Ramos (cell line): ENCODE data around the gene CTSH.
"Not testable (repeated sequence)": the region's sequence is repeated elsewhere in the genome, so short reads cannot be mapped to it uniquely, and the experiment has no call there.

Experiments used
- in situ Hi-C: fragments of 300-500 bp; cut with MboI; formaldehyde crosslinking; loops from one replicate; pipeline ENCODE4 v1.14.3; 2022; ENCODE audit warnings: low sequenced_read_pairs; ENCODE audit not compliant: unreplicated experiment

Gene CTSH

DNA sequence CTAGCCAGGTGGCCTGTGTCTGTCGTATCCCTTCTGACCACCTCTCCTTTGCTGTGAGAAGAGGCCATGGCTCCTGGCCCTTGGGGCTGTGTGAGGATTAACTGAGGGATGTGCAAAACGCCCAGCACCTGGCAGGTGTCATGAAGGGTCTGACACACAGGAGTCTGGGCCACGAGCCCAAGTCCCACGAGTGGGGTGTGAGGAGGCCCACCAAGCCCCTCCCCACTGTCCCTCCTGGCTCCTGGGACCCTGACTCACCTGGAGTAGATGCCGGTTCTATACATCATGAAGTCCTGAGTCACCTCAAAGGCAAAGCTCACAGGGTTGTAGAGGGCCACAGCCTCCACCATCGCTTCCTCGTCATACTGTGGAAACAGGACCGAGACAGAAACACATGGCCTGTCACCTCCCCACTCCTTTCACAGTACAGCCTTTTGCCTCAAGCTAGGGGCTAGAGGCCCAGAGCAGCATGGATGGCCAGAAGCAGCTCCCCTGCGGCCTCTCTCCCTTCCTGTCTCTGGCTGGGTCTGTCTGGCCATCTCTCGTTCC is 19.7 kb downstream of the CTSH start:
- in situ Hi-C loops: no loop called here

- in situ Hi-C loops: no loop called here
Observed at GRCh38 chr15:78923480-78924360, 21.1 kb downstream of the CTSH start.

DNA sequence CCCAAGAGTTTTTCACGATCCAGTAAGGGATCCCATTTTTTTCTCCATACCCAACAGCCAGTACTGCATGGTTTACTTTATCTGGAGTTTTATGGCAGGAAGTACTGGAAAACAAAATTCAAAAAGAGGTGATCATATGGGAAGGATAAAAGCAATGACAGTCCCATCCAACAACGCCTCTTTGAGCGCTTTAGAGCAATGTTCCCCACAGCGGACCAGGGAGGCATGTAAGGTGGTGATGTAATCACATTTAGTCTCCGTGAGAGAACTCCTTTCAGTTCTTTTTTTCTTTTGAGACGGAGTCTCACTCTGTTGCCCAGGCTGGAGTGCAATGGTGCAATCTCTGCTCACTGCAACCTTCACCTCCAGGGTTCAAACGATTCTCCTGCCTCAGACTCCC is 21.8 kb downstream of the CTSH start:
- in situ Hi-C loops: no loop called here

GRCh38 chr15:78922527-78922926 is 22.3 kb downstream of the CTSH start:
- in situ Hi-C loops: no loop called here

- in situ Hi-C loops: no loop called here
Observed at GRCh38 chr15:78921940-78922339, 22.9 kb downstream of the CTSH start.

GRCh38 chr15:78921517-78921916 is 23.3 kb downstream of the CTSH start:
- in situ Hi-C loops: no loop called here

DNA sequence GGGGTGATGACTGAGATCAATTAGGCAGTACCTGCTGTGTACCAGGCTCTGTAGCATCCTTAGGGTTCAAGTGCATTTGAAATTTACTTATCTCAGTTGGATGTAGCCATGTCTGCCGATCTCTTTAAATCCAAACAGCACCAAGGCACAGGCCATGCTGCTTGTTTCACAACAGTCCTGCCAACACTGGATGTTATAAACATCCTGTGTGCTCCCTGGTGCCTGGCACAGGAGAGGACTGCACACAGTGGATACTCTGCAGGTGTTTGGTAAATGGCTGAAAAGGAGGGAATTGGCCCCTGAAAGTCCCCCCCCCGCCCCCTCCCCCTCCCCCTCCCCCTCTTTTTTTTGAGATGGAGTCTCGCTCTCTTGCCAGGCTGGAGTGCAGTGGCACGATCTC is 27.0 kb downstream of the CTSH start:
- in situ Hi-C loops: no loop called here

GRCh38 chr15:78916088-78916487 is 28.8 kb downstream of the CTSH start:
- in situ Hi-C loops: no loop called here

GRCh38 chr15:78915341-78916087 is 29.3 kb downstream of the CTSH start:
- in situ Hi-C loops: no loop called here

DNA sequence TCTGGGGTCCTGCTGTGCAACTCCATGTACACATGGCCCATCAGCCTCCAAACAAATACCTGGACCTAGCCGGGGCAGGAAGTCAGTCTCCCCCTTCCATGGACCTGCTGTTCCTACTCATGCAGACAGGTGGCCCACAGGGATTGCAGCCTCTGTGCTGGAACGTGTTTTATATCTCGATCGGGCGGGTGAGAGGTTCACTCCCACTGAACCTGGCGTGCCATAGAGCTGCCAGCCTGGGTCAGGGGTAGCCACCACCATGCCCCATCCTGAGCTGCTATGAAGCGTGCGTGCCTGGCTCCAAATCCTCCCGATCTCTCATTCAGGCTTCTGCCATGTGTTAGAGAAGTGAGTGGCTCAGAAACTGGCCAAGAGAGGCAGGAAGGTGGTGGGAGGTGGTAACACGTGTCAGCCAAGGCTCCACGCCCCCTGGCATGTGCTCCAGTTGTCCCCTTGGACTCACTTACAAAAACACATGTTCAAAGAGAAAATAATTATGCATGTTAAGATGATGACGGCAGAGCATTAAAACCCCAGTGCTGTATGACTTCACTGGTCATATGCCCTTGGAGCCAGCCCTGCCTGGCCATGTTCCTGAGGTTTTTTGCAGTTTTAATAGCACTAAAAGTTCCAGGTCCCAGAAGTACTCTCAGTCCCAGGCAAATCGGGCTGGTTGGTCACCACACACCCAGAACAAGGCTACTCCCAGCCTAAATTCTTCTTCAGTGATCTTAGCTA is 30.6 kb downstream of the CTSH start:
- in situ Hi-C loops: no loop called here

- in situ Hi-C loops: no loop called here
Observed at GRCh38 chr15:78913012-78913411, 31.8 kb downstream of the CTSH start.

DNA sequence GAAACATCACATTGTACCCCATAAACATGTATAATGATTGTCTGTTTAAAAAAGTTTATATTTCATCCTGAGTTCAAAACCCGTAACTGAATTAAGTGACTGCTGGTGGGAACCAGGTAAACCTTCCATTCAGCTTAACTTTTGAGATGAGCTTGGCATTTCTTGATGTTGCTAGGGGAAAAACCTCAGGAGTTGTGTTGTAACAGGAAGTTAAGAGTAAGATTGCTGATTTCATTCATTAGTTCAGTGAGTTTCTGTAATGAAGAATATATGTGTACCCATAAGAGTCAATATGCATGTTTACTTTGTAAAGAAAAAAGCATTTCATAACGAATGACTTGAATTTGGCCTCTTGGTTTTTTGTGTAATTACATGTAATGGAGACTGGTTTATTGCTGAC is 32.5 kb downstream of the CTSH start:
- in situ Hi-C loops: no loop called here

DNA sequence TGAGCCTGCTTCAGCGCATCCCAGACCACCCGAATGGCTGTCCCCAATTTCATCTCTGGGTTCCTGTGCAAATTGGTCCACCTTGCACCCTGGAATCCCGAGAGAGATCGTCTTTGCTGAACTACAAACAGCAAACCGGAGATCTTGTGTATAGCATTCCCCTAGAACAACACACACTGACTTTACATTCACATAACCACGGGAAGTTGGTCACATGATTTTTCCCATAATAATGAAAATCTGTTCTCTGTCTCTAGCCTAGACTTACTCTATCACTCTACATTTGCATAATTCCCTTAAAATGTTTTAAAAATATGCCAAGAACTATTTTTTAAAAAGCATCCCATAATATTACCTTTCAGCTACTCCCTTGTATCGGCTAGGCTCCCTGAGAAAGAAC is 34.6 kb downstream of the CTSH start:
- in situ Hi-C loops: no loop called here

DNA sequence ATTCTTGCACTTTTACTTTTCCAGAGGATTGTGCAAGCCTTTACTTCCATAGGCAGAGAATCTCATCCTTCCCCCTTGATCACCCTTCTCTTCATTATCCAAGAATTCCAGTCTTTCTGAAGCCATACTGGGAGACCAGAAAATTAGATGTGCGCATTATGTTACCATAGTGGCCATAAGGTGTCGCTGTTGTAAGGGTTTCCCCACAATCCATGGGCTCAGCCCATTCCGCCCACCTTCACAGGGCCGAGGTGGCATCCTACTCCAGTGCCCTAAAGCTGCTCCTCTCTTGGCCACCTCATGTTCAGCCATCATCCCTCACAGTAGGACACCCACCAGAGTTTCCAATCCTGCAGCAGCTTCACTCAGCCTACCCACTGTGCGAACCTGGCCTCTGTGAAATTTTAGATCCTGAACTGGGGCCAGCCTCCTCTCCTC is 35.0 kb downstream of the CTSH start:
- in situ Hi-C loops: no loop called here

DNA sequence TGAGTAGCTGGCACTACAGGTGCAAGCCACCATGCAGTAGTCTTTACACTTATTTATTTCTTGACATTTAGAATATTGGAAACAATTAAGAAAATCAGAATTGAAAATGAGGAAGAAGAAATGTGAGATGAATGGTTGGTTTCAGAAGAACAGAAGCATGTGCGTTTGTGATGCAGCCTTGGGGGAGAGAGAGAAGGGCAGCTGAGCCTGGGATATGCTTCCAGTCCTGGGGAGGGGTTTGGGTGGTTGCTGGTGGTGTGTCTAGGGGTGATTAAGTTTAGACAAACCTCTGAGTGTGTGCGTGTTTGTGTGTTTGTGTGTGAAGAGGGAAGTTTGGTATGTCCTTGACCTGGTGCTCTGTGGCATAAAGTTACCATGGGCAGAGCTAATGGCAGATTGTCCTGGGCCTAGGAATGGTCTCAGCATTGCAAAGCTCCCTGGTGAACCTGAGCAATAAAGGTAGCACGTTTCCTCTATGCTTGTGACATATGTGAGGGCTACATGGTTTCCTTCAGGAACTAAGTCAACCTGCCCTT is 35.6 kb downstream of the CTSH start:
- in situ Hi-C loops: no loop called here

- in situ Hi-C loops: no loop called here
Observed at GRCh38 chr15:78907577-78907976, 37.3 kb downstream of the CTSH start.

- in situ Hi-C loops: no loop called here
Observed at GRCh38 chr15:78906316-78906620, 38.6 kb downstream of the CTSH start.

GRCh38 chr15:78904599-78905358 is 40.1 kb downstream of the CTSH start:
- in situ Hi-C loops: no loop called here

DNA sequence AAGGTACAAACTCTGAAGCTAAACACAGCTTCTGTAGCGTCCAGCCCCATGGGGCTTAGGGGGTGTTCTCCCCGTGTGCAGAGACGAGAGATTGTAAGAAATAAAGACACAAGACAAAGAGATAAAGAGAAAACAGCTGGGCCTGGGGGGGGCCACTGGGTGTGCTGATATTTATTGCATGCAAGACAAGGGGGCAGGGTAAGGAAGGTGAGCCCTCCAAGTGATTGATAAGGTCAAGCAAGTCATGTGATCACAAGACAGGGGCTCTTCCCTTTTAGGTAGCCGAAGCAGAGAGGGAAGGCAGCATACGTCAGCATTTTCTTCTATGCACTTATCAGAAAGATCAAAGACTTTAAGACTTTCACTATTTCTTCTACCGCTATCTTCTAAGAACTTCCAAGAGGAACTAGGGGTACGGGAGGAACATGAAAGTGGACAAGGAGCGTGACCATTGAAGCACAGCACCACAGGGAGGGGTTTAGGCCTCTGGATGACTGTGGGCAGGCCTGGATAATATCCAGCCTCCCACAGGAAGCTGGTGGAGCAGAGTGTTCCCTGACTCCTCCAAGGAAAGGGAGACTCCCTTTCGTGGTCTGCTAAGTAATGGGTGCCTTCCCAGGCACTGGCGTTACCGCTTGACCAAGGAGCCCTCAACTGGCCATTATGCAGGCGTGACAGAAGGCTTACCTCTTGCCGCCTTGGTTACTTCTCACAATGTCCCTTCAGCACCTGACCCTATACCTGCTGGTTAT is 42.4 kb downstream of the CTSH start:
- in situ Hi-C loops: not testable (repeated sequence)
